Activated B cell treated with CpG ODN at 0.5 μM for 24 hours (primary cell): ENCODE measurements around the gene PGR. TPM values are rescaled to one million over a fixed set of nuclear protein-coding genes. Genes with fewer than 3 reads are reported as not detected.

Experiments used
- ATAC-seq: fragments of 200-7000 bp; cut with Tn5 transposase; one replicate; pipeline ENCODE4 v1.10.0; 2021; ENCODE audit warnings: low read depth, mild to moderate bottlenecking, moderate library complexity
- CTCF ChIA-PET: fragments of 350-600 bp; sonication (Branson Sonifier 250); formaldehyde crosslinking; loops from one replicate; lab custom pipeline; 2021; ENCODE audit warnings: antibody characterized with exemption; lab: Charles Lee
- POLR2A ChIA-PET: fragments of 350-600 bp; sonication (Branson Sonifier 250); formaldehyde crosslinking; loops from one replicate; lab custom pipeline; 2021; ENCODE audit warnings: antibody characterized with exemption; lab: Charles Lee
- DNase-seq: peaks from one replicate; pipeline ENCODE4 v3.0.0; 2022
- H3K27ac Mint-ChIP-seq: one replicate; pipeline ENCODE4 v1.8.0; 2020; ENCODE audit warnings: mixed read lengths
- H3K27me3 Mint-ChIP-seq: one replicate; pipeline ENCODE4 v1.8.0; 2021; ENCODE audit warnings: mixed read lengths
- H3K36me3 Mint-ChIP-seq: one replicate; pipeline ENCODE4 v1.8.0; 2021; ENCODE audit warnings: low read depth, mixed read lengths
- H3K4me1 Mint-ChIP-seq: one replicate; pipeline ENCODE4 v1.8.0; 2021; ENCODE audit warnings: mixed read lengths
- H3K4me3 Mint-ChIP-seq: one replicate; pipeline ENCODE4 v1.8.0; 2020; ENCODE audit warnings: mild to moderate bottlenecking, mixed read lengths
- H3K9me3 Mint-ChIP-seq: one replicate; pipeline ENCODE4 v1.8.0; 2020; ENCODE audit warnings: mixed read lengths
- CTCF ChIP-seq: fragments of 200-600 bp; IDR thresholded peaks from one replicate; pipeline ENCODE4 v1.8.0; 2022; ENCODE audit warnings: antibody characterized with exemption, mild to moderate bottlenecking
- intact Hi-C: fragments of 100-400 bp; cut with micrococcal nuclease; formaldehyde crosslinking; loops from one replicate; pipeline ENCODE4 v1.15.1; 2024
- total RNA-seq: library from RNA; stranded (reverse); gene quantifications from 2 replicates; pipeline ENCODE4 v1.2.3, GENCODE V29; 2022

The PGR gene
- total RNA-seq, 1 donor from 2014 or later: not detected

- no peak for TF ChIP-seq CTCF
- Mint-ChIP-seq H3K27ac (no peak overlapping the region), H3K4me3 (no peak overlapping the region), H3K36me3 (no peaks in the 10 kb centered on the region), H3K9me3 (no peaks in the 10 kb centered on the region), H3K27me3 (no peaks in the 10 kb centered on the region), H3K4me1 (peaks cover 9% of the 10 kb centered on the region)
- ChIA-PET POLR2A (no interaction called here), CTCF (no interaction called here)
- DNase-seq (no peak), ATAC-seq (no peak)
- intact Hi-C loops: no loop called here
Observed at GRCh38 chr11:101032991-101033390, 96.6 kb downstream of the PGR start.

GRCh38 chr11:101031713-101032112 lies 97.9 kb downstream of the PGR start:
- DNase-seq (no peak), ATAC-seq (no peak)
- H3K4me3 Mint-ChIP-seq: no peak overlapping the region
- H3K27ac Mint-ChIP-seq: no peak overlapping the region
- no peaks in the 10 kb centered on the region for H3K36me3 Mint-ChIP-seq
- no peaks in the 10 kb centered on the region for H3K27me3 Mint-ChIP-seq
- intact Hi-C loops: no loop called here
- H3K4me1 Mint-ChIP-seq: peaks cover 9% of the 10 kb centered on the region
- no peaks in the 10 kb centered on the region for H3K9me3 Mint-ChIP-seq
- CTCF ChIA-PET: no interaction called here
- no peak for TF ChIP-seq CTCF
- POLR2A ChIA-PET: no interaction called here

- DNase-seq (no peak), ATAC-seq (peak; percentile 21)
- no peak for TF ChIP-seq CTCF
- no peaks in the 10 kb centered on the region for H3K36me3 Mint-ChIP-seq
- H3K4me1 Mint-ChIP-seq: peaks cover 9% of the 10 kb centered on the region
- H3K27me3 Mint-ChIP-seq: no peaks in the 10 kb centered on the region
- H3K9me3 Mint-ChIP-seq: no peaks in the 10 kb centered on the region
- ChIA-PET CTCF (no interaction called here), POLR2A (no interaction called here)
- intact Hi-C loops: no loop called here
- no peak overlapping the region for H3K27ac Mint-ChIP-seq
- no peak overlapping the region for H3K4me3 Mint-ChIP-seq
Observed at GRCh38 chr11:101030692-101031091, 98.9 kb downstream of the PGR start.

- Mint-ChIP-seq H3K27me3 (no peaks in the 10 kb centered on the region), H3K4me3 (no peak overlapping the region), H3K9me3 (no peaks in the 10 kb centered on the region), H3K4me1 (peaks cover 9% of the 10 kb centered on the region), H3K36me3 (no peaks in the 10 kb centered on the region), H3K27ac (no peak overlapping the region)
- intact Hi-C loops: no loop called here
- CTCF ChIA-PET: no interaction called here
- no peak for TF ChIP-seq CTCF
- DNase-seq (no peak), ATAC-seq (no peak)
- POLR2A ChIA-PET: no interaction called here
Observed at GRCh38 chr11:101030015-101030414, 99.6 kb downstream of the PGR start.

GRCh38 chr11:101028644-101029043 lies 101.0 kb downstream of the PGR start:
- DNase-seq (no peak), ATAC-seq (no peak)
- intact Hi-C loops: no loop called here
- no peaks in the 10 kb centered on the region for H3K9me3 Mint-ChIP-seq
- no peak overlapping the region for H3K27ac Mint-ChIP-seq
- H3K27me3 Mint-ChIP-seq: no peaks in the 10 kb centered on the region
- ChIA-PET CTCF (no interaction called here), POLR2A (no interaction called here)
- H3K36me3 Mint-ChIP-seq: no peaks in the 10 kb centered on the region
- H3K4me3 Mint-ChIP-seq: no peak overlapping the region
- no peak for TF ChIP-seq CTCF
- peaks cover 9% of the 10 kb centered on the region for H3K4me1 Mint-ChIP-seq
